ENCODE data around the gene ME1.
"Not testable (repeated sequence)": the region's sequence is repeated elsewhere in the genome, so short reads cannot be mapped to it uniquely, and the experiment has no call there.

The ME1 gene

GRCh38 chr6:83352424-83353061 is 78.3 kb downstream of the ME1 start:
- DNase-seq, result no peak

DNA sequence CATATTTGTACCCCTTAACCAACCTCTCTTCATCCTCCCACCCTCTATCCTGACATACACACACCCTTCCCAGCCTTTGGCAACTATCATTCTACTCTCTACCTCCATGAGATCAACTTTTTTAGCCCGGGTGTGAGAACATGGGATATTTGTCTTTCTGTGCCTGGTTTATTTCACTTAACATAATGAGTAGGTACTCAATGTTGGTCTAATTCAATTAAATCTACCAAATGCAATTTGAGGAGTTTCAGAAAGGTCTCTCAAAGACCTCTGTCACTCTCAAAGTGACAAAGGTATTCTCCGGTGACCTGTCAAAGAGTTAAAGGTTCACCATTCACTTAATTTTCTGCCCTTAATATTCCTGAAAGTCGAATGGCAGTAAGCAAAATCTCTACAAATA is 87.7 kb downstream of the ME1 start:
- no peak for DNase-seq

DNA sequence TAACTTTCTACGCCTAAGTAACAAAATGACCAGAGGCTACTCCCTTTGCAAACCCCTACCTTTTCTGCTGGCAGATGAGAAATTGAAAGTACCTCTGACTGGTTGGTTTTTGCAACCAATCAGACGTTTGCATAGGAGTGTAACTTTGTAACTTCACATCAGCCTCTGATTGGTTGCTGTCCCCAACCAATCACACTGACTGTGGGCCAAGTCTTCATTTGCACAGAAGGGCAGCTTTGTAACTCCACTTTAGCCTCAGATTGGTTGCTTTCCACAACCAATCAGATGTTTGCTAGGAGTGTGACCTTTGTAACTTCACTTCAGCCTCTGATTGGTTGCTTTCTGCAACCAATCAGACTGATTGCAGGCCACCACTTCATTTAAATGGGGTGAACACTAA is 89.1 kb downstream of the ME1 start:
- DNase-seq, result no peak

- DNase-seq, result not testable (repeated sequence)
Measured at GRCh38 chr6:83333916-83334315, 96.9 kb downstream of the ME1 start.

- no peak for DNase-seq
Measured at GRCh38 chr6:83333500-83333899, 97.4 kb downstream of the ME1 start.

DNA sequence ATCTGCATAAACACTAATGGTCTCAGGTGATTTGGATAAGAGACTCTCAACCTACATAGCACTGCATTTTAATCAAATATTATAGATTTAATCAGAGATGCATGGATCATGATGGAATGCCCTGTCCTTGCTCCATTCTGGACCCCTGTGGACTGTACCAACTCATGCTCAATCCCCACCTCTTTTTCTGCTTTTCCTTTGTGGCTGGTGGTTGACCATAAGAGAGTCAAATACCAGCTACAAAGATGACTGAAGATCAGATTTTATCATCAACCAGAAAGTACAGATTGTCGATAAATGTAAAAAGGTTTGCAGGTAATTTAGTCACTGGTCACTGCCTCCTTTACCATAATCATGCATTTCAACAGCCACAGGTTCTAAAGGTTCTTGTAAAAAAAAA is 116.2 kb downstream of the ME1 start:
- DNase-seq, result no peak

- no peak for DNase-seq
Measured at GRCh38 chr6:83313882-83314281, 117.0 kb downstream of the ME1 start.

DNA sequence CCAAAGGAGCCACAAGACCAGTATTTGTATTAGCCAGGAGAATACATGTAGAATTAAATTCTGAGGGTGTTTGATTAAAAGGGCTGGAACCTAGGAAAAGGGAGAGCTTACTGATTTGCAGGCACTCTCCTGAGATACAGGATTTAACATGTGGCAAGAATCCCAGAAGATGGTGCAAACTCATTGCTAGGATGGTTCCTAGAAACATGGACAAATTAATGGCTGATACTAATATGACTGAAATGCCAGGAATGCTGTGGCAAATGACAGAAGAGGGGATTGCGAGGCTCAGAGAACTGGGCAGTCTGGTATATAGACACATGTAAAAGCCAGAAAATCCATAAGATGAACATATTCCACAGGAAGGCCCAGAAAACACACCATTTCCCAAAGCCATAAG is 119.6 kb downstream of the ME1 start:
- DNase-seq, result no peak

- DNase-seq, result no peak
Measured at GRCh38 chr6:83310046-83310445, 120.8 kb downstream of the ME1 start.

- no peak for DNase-seq
Measured at GRCh38 chr6:83309344-83309743, 121.5 kb downstream of the ME1 start.

DNA sequence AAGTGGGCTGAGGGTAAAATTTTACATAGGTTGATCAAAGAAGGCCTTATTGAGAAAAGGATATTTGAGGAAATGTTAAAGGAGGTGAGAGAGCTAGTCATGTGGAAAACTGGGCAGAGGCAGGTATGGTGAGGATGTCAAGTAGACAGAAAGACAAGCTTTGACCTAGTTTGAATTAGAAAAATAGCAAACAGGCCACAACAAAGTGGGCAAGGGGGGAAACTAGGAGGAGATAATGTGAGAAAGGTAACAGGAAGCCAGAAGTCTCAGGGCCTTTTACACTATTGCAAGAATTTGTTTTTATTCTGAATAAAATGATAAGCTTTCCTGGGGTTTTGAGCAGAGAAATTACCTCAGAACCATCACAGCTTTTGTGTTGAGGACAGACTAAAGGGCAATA is 122.0 kb downstream of the ME1 start:
- no peak for DNase-seq

- DNase-seq, result no peak
Measured at GRCh38 chr6:83307849-83308248, 123.0 kb downstream of the ME1 start.

DNA sequence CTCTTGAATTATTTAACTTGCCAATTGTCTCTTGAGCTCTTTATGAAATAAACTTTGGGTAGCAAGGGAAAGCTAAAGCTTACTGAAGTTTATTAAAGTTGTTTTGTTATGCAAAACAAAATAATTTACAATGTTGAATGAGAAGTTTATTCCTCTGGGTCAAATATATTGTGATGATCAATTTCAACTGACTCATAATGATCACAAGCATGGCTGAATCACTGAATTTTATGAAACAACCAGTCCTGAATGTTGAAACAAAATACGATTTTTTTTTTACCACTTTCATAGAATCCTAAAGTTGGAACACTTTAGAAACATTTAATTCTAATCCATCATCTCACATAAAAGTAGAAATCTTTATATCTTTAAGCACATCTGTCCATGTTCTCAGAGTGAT is 127.4 kb downstream of the ME1 start:
- DNase-seq, result no peak

- no peak for DNase-seq
Measured at GRCh38 chr6:83294676-83295075, 136.2 kb downstream of the ME1 start.

- no peak for DNase-seq
Measured at GRCh38 chr6:83292900-83293843, 137.7 kb downstream of the ME1 start.

GRCh38 chr6:83287298-83287697 is 143.6 kb downstream of the ME1 start:
- not testable (repeated sequence) for DNase-seq

- DNase-seq, result no peak
Measured at GRCh38 chr6:83285917-83286316, 144.9 kb downstream of the ME1 start.

GRCh38 chr6:83273596-83273995 is 157.3 kb downstream of the ME1 start:
- no peak for DNase-seq

- no peak for DNase-seq
Measured at GRCh38 chr6:83270971-83271719, 159.7 kb downstream of the ME1 start.

DNA sequence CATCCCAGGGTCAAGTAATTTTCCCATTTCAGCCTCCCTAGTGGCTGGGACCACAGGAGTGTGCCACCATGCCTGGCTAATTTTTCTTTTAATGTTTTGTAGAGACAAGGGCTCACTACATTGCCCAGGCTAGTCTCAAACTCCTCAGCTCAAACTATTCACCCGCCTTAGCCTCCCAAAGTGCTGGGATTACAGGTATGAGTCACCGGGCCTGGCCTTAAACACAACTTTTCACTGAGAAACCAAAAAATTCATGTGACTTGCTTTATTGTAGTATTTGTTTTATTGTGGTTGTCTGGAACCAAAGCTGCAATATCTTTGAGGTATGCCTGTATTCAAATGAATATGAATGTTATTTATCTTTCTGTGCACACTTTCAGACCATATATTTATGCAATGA is 165.5 kb downstream of the ME1 start:
- no peak for DNase-seq

DNA sequence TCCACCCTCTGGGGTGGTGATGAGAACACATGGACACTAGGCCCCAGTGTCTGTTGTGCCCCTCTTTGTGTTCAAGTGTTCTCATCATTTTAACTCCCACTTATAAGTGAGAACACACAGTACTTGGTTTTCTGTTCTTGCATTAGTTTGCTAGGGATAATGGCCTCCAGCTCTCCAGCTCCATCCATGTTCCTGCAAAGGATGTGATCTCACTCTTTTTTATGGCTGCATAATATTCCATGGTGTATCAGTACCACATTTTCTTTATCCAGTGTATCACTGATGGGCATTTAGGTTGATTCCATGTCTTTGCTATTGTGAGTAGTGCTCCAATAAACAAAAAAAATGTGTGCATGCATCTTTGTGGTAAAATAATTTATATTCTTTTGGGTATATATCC is 170.3 kb downstream of the ME1 start:
- no peak for DNase-seq

GRCh38 chr6:83258517-83258916 is 172.3 kb downstream of the ME1 start:
- DNase-seq, result no peak

DNA sequence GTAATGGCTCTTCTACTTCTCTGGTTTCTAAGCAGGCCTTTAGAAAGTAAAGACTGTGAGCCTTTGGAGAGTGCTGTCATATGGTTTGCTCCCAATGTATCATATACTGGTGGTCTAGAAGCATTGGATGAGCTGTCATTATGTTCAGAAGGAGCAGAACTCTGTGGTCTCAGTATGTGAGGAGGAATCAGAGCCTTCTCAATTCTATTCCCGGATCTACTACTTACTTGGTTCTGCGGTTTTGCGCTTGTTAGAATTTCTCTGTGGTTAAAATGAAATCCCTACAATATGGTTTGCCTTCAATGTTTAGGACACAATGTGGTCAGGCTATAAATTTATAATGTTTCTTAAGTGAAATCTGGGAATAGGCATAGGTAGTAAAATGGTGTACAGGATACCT is 173.1 kb downstream of the ME1 start:
- no peak for DNase-seq

All from C1 segment of cervical spinal cord (tissue), 14 donors.